Smooth muscle cell (in vitro differentiated cells): ENCODE data around the gene RAD23B. TPM values are rescaled to one million over a fixed set of nuclear protein-coding genes. Genes with fewer than 3 reads are reported as not detected.

Source experiments
- DNase-seq: peaks from one replicate; lab custom pipeline; 2025; ENCODE audit not compliant: unreplicated experiment; lab: John Stamatoyannopoulos, UW
- H2AFZ ChIP-seq: fragments of 200-600 bp; sonication (generic); 2 replicates; pipeline ENCODE4 v1.6.0; 2016; ENCODE audit warnings: antibody characterized with exemption, low read depth, mild to moderate bottlenecking
- H3F3A ChIP-seq: fragments of 200-600 bp; sonication (generic); 2 replicates; pipeline ENCODE4 v1.6.0; 2017; ENCODE audit warnings: antibody characterized with exemption, low read depth
- H3K27ac ChIP-seq: fragments of 200-600 bp; sonication (generic); 2 replicates; pipeline ENCODE4 v1.5.1; 2016; ENCODE audit warnings: low read depth, mild to moderate bottlenecking
- H3K27me3 ChIP-seq: fragments of 200-600 bp; sonication (generic); 2 replicates; pipeline ENCODE4 v1.6.1; 2016; ENCODE audit warnings: low read depth, mild to moderate bottlenecking
- H3K36me3 ChIP-seq: fragments of 200-600 bp; sonication (generic); 2 replicates; pipeline ENCODE4 v1.5.1; 2016; ENCODE audit warnings: low read depth
- H3K4me1 ChIP-seq: fragments of 200-600 bp; sonication (generic); 2 replicates; pipeline ENCODE4 v1.5.1; 2016; ENCODE audit warnings: low read depth
- H3K4me2 ChIP-seq: fragments of 200-600 bp; sonication (generic); 2 replicates; pipeline ENCODE4 v1.6.0; 2016; ENCODE audit warnings: mild to moderate bottlenecking
- H3K4me3 ChIP-seq: fragments of 200-600 bp; sonication (generic); 2 replicates; pipeline ENCODE4 v1.5.1; 2016; ENCODE audit warnings: mild to moderate bottlenecking
- H3K79me2 ChIP-seq: fragments of 200-600 bp; sonication (generic); 2 replicates; pipeline ENCODE4 v1.6.0; 2016; ENCODE audit warnings: low read depth, mild to moderate bottlenecking
- H3K9ac ChIP-seq: fragments of 200-600 bp; sonication (generic); 2 replicates; pipeline ENCODE4 v1.6.0; 2016; ENCODE audit warnings: low read depth
- H3K9me3 ChIP-seq: fragments of 200-600 bp; sonication (generic); replicated peaks from 2 replicates; pipeline ENCODE4 v1.5.1; 2016; ENCODE audit warnings: low read depth
- H4K20me1 ChIP-seq: fragments of 200-600 bp; sonication (generic); 2 replicates; pipeline ENCODE4 v1.6.0; 2016; ENCODE audit warnings: low read depth
- WGBS: methylation state at CpG from one replicate; pipeline ENCODE4 v1.1.7; 2016; ENCODE audit warnings: low lambda C conversion rate; 5-methylcytosine and 5-hydroxymethylcytosine counted together
- polyA plus RNA-seq: library from polyadenylated mRNA; unstranded; fragments of >200 nt; fragmentation: Nextera tagmentation; extraction: Ambion mirVana; gene quantifications from 2 replicates; pipeline ENCODE4 v1.2.1, GENCODE V29; 2016
- total RNA-seq: library from RNA; depleted of rRNA; stranded (reverse); fragments of >200 nt; gene quantifications from 2 replicates; pipeline ENCODE4 v1.2.3, GENCODE V29; 2014
- TF ChIP-seq, protein P1 (sequence below): fragments of 200-600 bp; sonication (generic); IDR thresholded peaks from 2 replicates; pipeline ENCODE4 v1.5.1; 2017; ENCODE audit warnings: borderline replicate concordance, mild to moderate bottlenecking, antibody characterized with exemption; ENCODE audit not compliant: insufficient read depth, poor library complexity, severe bottlenecking

The RAD23B gene
- total and polyA plus RNA-seq, 2 experiments from 2014 or later = 11.0 to 112 TPM

DNA sequence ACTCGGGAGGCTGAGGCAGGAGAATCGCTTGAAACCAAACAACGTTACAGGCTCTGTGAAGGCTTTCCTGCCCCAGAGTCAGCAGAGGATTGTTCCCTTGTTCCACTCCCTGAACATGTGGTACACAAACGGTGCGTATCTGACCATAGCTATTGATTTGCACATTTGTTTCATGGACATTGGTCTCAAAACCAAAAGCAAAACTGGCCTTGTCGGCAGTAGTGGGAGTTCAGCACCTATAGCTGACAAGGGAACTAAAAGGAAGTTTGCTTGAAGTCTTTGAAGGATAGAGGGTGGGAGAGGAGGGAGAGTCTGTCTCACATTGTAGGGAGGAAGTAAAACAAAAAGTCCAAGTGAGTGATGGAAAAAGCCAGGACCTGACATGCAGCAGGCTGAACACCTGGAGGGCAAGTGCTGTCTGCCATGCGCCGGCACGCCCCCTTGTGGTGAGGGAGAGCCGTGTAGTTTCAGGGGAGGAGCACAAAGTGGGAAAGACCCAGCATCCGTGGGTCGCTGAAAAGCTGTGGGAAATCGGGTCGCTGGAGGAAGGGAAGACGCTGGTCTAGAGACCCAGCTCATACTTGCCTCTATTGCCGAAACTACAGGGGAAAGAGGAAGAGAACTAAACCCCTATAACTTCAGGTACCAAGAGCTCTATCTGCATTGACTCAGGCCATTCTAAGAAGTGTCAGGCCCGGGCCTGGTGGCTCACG lies 58.0 kb downstream of the RAD23B start:
- Histone ChIP-seq H3K79me2 (no peaks in the 10 kb centered on the region), H3K9ac (no peak overlapping the region), H3K4me1 (no peaks in the 10 kb centered on the region), H3K4me3 (no peak overlapping the region), H3K36me3 (no peaks in the 10 kb centered on the region), H3K27me3 (no peaks in the 10 kb centered on the region), H3K27ac (no peak overlapping the region), H2AFZ (no peak overlapping the region), H3K9me3 (no peaks in the 10 kb centered on the region), H3K4me2 (no peak overlapping the region), H4K20me1 (peaks cover 7% of the 10 kb centered on the region), H3F3A (no peaks in the 10 kb centered on the region)
- TF ChIP-seq, protein P1, sequence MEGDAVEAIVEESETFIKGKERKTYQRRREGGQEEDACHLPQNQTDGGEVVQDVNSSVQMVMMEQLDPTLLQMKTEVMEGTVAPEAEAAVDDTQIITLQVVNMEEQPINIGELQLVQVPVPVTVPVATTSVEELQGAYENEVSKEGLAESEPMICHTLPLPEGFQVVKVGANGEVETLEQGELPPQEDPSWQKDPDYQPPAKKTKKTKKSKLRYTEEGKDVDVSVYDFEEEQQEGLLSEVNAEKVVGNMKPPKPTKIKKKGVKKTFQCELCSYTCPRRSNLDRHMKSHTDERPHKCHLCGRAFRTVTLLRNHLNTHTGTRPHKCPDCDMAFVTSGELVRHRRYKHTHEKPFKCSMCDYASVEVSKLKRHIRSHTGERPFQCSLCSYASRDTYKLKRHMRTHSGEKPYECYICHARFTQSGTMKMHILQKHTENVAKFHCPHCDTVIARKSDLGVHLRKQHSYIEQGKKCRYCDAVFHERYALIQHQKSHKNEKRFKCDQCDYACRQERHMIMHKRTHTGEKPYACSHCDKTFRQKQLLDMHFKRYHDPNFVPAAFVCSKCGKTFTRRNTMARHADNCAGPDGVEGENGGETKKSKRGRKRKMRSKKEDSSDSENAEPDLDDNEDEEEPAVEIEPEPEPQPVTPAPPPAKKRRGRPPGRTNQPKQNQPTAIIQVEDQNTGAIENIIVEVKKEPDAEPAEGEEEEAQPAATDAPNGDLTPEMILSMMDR = peak; percentile 86
- 61% methylated on average over 18 of the region's 18 CpGs for WGBS
- peak; percentile 7 for DNase-seq

GRCh38 chr9:107342476-107343161 lies 59.5 kb downstream of the RAD23B start:
- no peaks in the 10 kb centered on the region for H4K20me1 ChIP-seq
- H3K9me3 ChIP-seq = no peaks in the 10 kb centered on the region
- WGBS = 96% methylated on average over 6 of the region's 6 CpGs
- H3K27me3 ChIP-seq = no peaks in the 10 kb centered on the region
- no peak overlapping the region for H3K4me2 ChIP-seq
- TF ChIP-seq, protein P1 = no peak
- H3K4me3 ChIP-seq = no peak overlapping the region
- no peaks in the 10 kb centered on the region for H3K36me3 ChIP-seq
- no peak overlapping the region for H3K9ac ChIP-seq
- no peak for DNase-seq
- no peak overlapping the region for H2AFZ ChIP-seq
- no peaks in the 10 kb centered on the region for H3K79me2 ChIP-seq
- H3K4me1 ChIP-seq = no peaks in the 10 kb centered on the region
- no peak overlapping the region for H3K27ac ChIP-seq
- H3F3A ChIP-seq = no peaks in the 10 kb centered on the region

DNA sequence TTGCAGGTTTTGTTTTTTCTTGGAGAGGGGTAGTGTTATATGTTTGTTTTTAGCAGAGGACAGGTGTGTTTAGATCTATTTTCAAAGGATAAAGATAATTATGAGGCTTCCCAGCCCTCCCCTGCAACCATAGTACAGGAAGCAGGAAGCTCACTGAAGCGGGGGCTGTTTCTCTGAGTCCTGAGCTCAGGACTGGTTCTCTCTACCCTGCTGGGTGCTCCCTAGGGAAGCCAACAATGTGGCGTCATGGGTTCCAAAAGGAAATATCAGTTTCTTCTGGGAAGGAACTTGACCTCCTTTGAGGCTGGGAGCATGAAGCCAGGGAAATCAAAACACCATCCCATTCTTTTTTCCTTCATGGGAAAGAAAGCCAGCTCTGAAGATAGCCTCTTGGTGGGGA lies 62.2 kb downstream of the RAD23B start:
- WGBS = 89% methylated on average over 2 of the region's 2 CpGs
- H3K4me1 ChIP-seq = no peaks in the 10 kb centered on the region
- H3K4me3 ChIP-seq = no peak overlapping the region
- H3K27ac ChIP-seq = no peak overlapping the region
- no peaks in the 10 kb centered on the region for H3K36me3 ChIP-seq
- H3F3A ChIP-seq = no peaks in the 10 kb centered on the region
- H2AFZ ChIP-seq = no peak overlapping the region
- no peaks in the 10 kb centered on the region for H3K27me3 ChIP-seq
- H3K79me2 ChIP-seq = no peaks in the 10 kb centered on the region
- H3K9me3 ChIP-seq = no peaks in the 10 kb centered on the region
- DNase-seq = no peak
- no peaks in the 10 kb centered on the region for H4K20me1 ChIP-seq
- H3K4me2 ChIP-seq = no peak overlapping the region
- TF ChIP-seq, protein P1 = no peak
- no peak overlapping the region for H3K9ac ChIP-seq

DNA sequence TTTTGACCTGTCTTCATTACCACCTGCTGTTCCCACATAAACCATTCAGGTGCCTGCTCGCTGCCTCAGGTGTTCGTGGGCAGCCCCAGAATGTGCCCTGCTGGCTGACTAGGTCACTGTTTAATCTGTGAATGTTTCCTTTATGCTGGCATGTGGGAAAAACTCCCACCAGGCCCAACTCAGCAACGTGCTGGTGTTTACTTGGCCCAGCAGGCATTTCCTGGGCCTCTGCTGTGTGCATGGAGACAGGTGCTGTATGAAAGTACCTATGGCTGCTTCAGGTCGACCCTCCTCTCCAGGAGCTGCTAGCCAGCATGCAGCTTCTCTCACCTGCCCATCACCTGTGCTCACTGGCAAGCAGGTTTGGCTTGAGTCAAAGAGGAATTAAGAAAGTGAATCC lies 65.8 kb downstream of the RAD23B start:
- Histone ChIP-seq H2AFZ (no peak overlapping the region), H3K4me2 (no peak overlapping the region), H3K9ac (no peak overlapping the region), H3K9me3 (no peaks in the 10 kb centered on the region), H3K4me1 (no peaks in the 10 kb centered on the region), H3K36me3 (no peaks in the 10 kb centered on the region), H3K27ac (no peak overlapping the region), H3K27me3 (no peaks in the 10 kb centered on the region), H3F3A (no peaks in the 10 kb centered on the region), H3K79me2 (no peaks in the 10 kb centered on the region), H4K20me1 (no peaks in the 10 kb centered on the region), H3K4me3 (no peak overlapping the region)
- DNase-seq = no peak
- WGBS = 40% methylated on average over 4 of the region's 4 CpGs
- TF ChIP-seq, protein P1 = no peak
